Vagina (tissue), 2 donors: Measurements from ENCODE around the gene APOB. TPM values are rescaled to one million over a fixed set of nuclear protein-coding genes. Genes with fewer than 3 reads are reported as not detected.

ENCODE experiments used
- DNase-seq, 2 donors: peaks; one replicate each; pipeline ENCODE4 v3.0.0-alpha.2; 2017; ENCODE audit errors: extremely low spot score in 2 of 2
- H3K27ac ChIP-seq: fragments of 200-600 bp; sonication (generic); one replicate; pipeline ENCODE4 v1.5.1; 2019
- H3K27me3 ChIP-seq: fragments of 200-600 bp; sonication (generic); one replicate; pipeline ENCODE4 v1.5.1; 2019
- H3K36me3 ChIP-seq, 2 donors: fragments of 200-600 bp; sonication (generic); one replicate each; pipeline ENCODE4 v1.5.1; 2017 to 2019
- H3K4me1 ChIP-seq: fragments of 200-600 bp; sonication (generic); one replicate; pipeline ENCODE4 v1.5.1; 2019
- H3K4me3 ChIP-seq, 2 donors: fragments of 200-600 bp; sonication (generic); 1 replicate in 1 of 2; 2 replicates in 1 of 2; pipeline ENCODE4 v1.5.1; 2016 to 2019
- H3K9me3 ChIP-seq: fragments of 200-600 bp; sonication (generic); one replicate; pipeline ENCODE4 v1.5.1; 2019
- CTCF ChIP-seq, 3 experiments: fragments of 450-650 bp in 2 of 3; fragments of 200-600 bp in 1 of 3; sonication (generic) in 1 of 3; IDR thresholded peaks; one replicate each; pipeline ENCODE4 v1.5.1; 2017 to 2019; ENCODE audit warnings: antibody characterized with exemption in 3 of 3, mild to moderate bottlenecking in 2 of 3, moderate library complexity in 2 of 3
- POLR2A ChIP-seq, 2 donors: fragments of 450-650 bp; IDR thresholded peaks; one replicate each; pipeline ENCODE4 v1.6.1; 2017; ENCODE audit warnings: antibody characterized with exemption in 2 of 2, mild to moderate bottlenecking in 2 of 2, moderate library complexity in 2 of 2
- POLR2AphosphoS5 ChIP-seq, 2 donors: sonication (generic); formaldehyde crosslinking; IDR thresholded peaks; one replicate each; pipeline ENCODE4 v1.9.0; 2017; ENCODE audit warnings: antibody characterized with exemption in 2 of 2, mild to moderate bottlenecking in 2 of 2, low read depth in 1 of 2; ENCODE audit not compliant: insufficient read depth in 1 of 2
- intact Hi-C: fragments of 100-400 bp; cut with DNase I; formaldehyde crosslinking; loops from one replicate; pipeline ENCODE4 v1.15.1; 2023
- total RNA-seq: library from RNA; depleted of rRNA; stranded (reverse); fragments of >200 nt; gene quantifications from one replicate; pipeline ENCODE4 v1.2.3, GENCODE V29; 2016

The APOB gene
- total RNA-seq, 1 donor from 2014 or later, result not detected

- H3K36me3 ChIP-seq, result no peaks in the 10 kb centered on the region
- H3K4me3 ChIP-seq, result no peak overlapping the region
- no peaks in the 10 kb centered on the region for H3K9me3 ChIP-seq
- no peak for DNase-seq
- H3K27ac ChIP-seq, result no peak overlapping the region
- H3K4me1 ChIP-seq, result peaks cover 41% of the 10 kb centered on the region
- TF ChIP-seq CTCF (IDR thresholded peaks at IDR 0.05) (no peak), POLR2A (IDR thresholded peaks at IDR 0.05) (no peak), POLR2AphosphoS5 (IDR thresholded peaks at IDR 0.05; ENCODE audit: insufficient read depth in 1 of 2, low read depth in 1 of 2) (no peak)
- H3K27me3 ChIP-seq, result no peaks in the 10 kb centered on the region
- intact Hi-C loops, result no loop called here
These were observed 67.3 kb downstream of the APOB start for GRCh38 chr2:20976527-20976926.

GRCh38 chr2:20972792-20973565 lies 70.9 kb downstream of the APOB start:
- no peak overlapping the region for H3K4me3 ChIP-seq
- DNase-seq, result no peak
- intact Hi-C loops, result no loop called here
- TF ChIP-seq POLR2AphosphoS5 (IDR thresholded peaks at IDR 0.05; ENCODE audit: insufficient read depth in 1 of 2, low read depth in 1 of 2) (no peak), POLR2A (IDR thresholded peaks at IDR 0.05) (no peak), CTCF (IDR thresholded peaks at IDR 0.05) (no peak)
- H3K27me3 ChIP-seq, result no peaks in the 10 kb centered on the region
- H3K36me3 ChIP-seq, result no peaks in the 10 kb centered on the region
- no peaks in the 10 kb centered on the region for H3K9me3 ChIP-seq
- peak overlapping the region; percentile 13 for H3K27ac ChIP-seq
- peaks cover 41% of the 10 kb centered on the region for H3K4me1 ChIP-seq

GRCh38 chr2:20972110-20972509 lies 71.8 kb downstream of the APOB start:
- H3K36me3 ChIP-seq, result no peaks in the 10 kb centered on the region
- peaks cover 35% of the 10 kb centered on the region for H3K4me1 ChIP-seq
- no peak overlapping the region for H3K27ac ChIP-seq
- no peak overlapping the region for H3K4me3 ChIP-seq
- intact Hi-C loops, result no loop called here
- no peak for TF ChIP-seq POLR2A (IDR thresholded peaks at IDR 0.05)
- peak in 1 of 2 donors; percentile 16 for TF ChIP-seq POLR2AphosphoS5 (IDR thresholded peaks at IDR 0.05; ENCODE audit: insufficient read depth in 1 of 2, low read depth in 1 of 2)
- TF ChIP-seq CTCF (IDR thresholded peaks at IDR 0.05), result no peak
- DNase-seq, result no peak
- H3K9me3 ChIP-seq, result no peaks in the 10 kb centered on the region
- H3K27me3 ChIP-seq, result no peaks in the 10 kb centered on the region

- Histone ChIP-seq H3K4me1 (peaks cover 18% of the 10 kb centered on the region), H3K4me3 (no peak overlapping the region), H3K36me3 (no peaks in the 10 kb centered on the region), H3K27ac (no peak overlapping the region), H3K9me3 (no peaks in the 10 kb centered on the region), H3K27me3 (no peaks in the 10 kb centered on the region)
- intact Hi-C loops, result no loop called here
- DNase-seq, result no peak
- TF ChIP-seq CTCF (IDR thresholded peaks at IDR 0.05) (no peak), POLR2AphosphoS5 (IDR thresholded peaks at IDR 0.05; ENCODE audit: insufficient read depth in 1 of 2, low read depth in 1 of 2) (no peak), POLR2A (IDR thresholded peaks at IDR 0.05) (no peak)
These were observed 73.8 kb downstream of the APOB start for GRCh38 chr2:20970068-20970467.

GRCh38 chr2:20966061-20966595 lies 77.7 kb downstream of the APOB start:
- intact Hi-C loops, result no loop called here
- H3K27me3 ChIP-seq, result no peaks in the 10 kb centered on the region

More at GRCh38 chr2:20966061-20966595, 77.7 kb downstream of the APOB start:
- H3K4me3 ChIP-seq, result no peak overlapping the region
- no peak for DNase-seq
- peak overlapping the region; percentile 10 for H3K27ac ChIP-seq
- H3K9me3 ChIP-seq, result no peaks in the 10 kb centered on the region
- no peak for TF ChIP-seq POLR2AphosphoS5 (IDR thresholded peaks at IDR 0.05; ENCODE audit: insufficient read depth in 1 of 2, low read depth in 1 of 2)
- no peak for TF ChIP-seq CTCF (IDR thresholded peaks at IDR 0.05)
- TF ChIP-seq POLR2A (IDR thresholded peaks at IDR 0.05), result no peak
- no peaks in the 10 kb centered on the region for H3K4me1 ChIP-seq
- H3K36me3 ChIP-seq, result no peaks in the 10 kb centered on the region
